Measurements from ENCODE around the gene DENND1A.
"Not testable (repeated sequence)": the region's sequence is repeated elsewhere in the genome, so short reads cannot be mapped to it uniquely, and the experiment has no call there.

Gene DENND1A

DNA sequence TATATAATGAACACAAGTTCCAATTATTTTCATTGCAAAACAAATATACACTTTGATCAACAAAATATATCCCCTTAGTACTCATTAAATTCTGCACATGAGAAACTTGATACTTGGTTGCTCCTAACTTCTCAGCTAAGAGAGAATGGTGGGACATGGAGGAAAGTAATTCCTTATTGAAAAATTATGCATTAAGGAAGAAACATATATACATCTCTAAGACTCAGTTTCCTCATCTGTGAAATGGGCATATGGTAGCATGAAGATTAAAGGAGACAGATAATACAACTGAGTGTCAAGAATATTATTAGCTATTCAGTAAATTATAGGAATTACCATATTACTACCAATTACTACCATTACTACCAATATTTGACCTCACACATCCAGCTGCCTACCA lies 488.2 kb downstream of the DENND1A start:
- no peak for DNase-seq

DNA sequence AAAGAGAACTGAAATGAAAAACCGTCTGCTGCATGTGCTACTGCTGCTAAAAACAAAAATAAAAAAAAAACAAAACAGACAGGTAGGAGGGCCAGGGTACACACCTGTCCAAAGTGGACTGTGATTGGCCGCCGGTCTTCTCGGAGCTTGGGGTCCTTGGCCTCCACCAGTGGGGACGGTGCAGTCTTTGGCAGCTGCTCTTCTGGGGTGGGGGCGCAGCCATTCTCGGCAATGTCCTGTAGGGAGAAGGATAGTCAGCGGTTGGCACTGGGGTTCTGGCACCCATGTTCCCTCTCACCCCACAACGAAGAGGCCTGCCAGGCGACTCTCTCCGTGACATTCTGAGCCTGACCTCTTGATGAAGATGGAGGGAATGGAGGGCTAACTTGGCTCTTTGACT lies 489.7 kb downstream of the DENND1A start:
- no peak for DNase-seq

DNA sequence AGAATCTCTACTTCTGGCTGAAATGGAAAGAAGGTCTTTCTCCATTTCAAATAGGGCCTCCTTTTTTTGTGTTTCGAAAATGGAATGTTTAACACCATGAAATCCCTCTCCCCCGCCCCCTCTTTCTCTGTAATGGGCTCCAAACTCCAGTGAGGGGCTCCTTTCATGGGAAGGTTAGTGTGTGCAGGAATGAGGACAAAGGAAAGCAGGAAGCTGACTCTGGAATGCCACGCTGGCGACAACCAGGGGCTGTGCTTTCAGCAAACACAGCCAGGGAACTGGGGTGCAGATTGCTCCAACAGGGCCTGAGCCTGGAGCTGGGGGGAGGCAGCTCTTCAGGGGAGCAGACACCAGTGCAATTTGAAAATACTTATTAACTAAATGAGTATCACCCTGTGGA lies 491.1 kb downstream of the DENND1A start:
- DNase-seq = no peak

- no peak for DNase-seq
These were observed 491.6 kb downstream of the DENND1A start for GRCh38 chr9:123438321-123438720.

DNA sequence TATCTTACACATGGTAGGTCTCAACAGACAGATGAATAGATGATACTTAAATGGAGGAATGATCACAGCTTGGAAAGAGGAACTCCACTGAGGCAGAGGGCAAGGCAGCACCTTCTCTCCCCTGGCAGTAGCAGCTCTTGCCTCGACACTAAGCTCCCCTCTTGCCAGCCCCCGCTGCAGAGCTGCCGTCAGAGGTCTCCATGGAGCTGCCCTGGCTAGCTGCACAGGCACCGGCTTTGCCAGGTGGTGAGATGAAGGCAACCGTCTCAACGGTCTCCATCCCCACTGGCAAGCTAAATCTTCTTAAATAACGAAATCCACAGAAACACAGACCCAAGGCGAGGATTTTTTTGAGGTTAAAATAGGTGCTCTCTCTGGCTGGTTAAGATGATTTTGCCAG lies 492.7 kb downstream of the DENND1A start:
- no peak for DNase-seq

- DNase-seq = no peak
These were observed 494.5 kb downstream of the DENND1A start for GRCh38 chr9:123435471-123435870.

- no peak for DNase-seq
These were observed 495.2 kb downstream of the DENND1A start for GRCh38 chr9:123434619-123435240.

- DNase-seq = no peak
These were observed 497.3 kb downstream of the DENND1A start for GRCh38 chr9:123432331-123433236.

DNA sequence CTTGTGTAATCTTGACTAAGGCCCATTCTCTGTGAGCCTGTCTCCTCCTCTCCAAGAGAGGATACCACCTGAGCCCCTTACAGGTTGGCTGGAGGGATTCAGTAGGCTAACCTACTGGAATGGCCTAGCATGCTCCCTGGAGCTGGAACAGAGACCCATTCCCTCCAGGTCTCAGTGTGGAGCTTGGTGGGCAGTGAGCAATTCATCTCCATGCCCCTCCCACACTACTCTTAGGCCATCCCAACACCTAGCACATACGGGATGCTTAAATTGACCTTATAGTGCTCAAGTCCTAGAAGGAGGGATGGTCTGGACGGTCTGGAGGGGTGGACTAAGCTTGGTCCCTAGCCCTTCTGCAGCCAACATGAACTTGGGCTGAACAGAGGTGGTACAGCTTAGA lies 498.3 kb downstream of the DENND1A start:
- DNase-seq = no peak

DNA sequence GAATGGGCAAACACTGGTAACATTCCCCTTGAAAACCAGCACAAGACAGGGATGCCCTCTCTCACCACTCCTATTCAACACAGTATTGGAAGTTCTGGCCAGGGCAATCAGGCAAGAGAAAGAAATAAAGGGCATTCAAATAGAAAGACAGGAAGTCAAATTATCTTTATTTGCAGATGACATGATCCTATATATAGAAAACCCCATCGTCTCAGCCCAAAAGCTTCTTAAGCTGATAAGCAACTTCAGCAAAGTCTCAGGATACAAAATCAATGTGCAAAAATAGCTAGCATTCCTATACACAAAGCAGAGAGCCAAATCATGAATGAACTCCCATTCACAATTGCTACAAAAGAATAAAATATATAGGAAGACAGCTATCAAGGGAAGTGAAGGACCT lies 501.5 kb downstream of the DENND1A start:
- DNase-seq = not testable (repeated sequence)

GRCh38 chr9:123426406-123426805 lies 503.5 kb downstream of the DENND1A start:
- DNase-seq = no peak

DNA sequence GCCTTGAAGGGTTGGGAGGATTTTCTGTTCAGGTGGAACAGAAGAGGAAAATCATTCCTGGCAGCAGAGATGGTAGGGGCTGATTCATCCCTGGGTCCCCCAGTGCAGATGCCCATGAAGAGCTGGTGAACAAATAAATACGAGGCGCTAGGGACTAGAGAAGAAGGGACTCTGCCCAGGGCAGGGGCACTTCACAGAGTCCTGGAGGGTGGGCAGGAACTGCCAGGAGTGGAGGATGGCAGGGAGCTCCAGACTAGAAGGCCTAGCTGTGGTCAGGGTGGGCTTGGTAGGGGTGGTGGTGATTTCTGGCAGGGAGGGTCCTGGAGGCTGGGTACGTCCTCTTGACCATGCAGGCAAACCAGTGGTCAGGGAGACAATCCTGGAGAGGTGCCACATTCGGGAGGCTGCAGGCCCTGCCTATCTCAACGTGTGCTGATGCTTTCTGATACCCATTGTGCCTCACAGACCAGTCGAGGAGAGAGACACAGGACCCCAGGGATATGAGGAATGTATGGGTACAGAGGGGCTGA lies 504.0 kb downstream of the DENND1A start:
- no peak for DNase-seq

DNA sequence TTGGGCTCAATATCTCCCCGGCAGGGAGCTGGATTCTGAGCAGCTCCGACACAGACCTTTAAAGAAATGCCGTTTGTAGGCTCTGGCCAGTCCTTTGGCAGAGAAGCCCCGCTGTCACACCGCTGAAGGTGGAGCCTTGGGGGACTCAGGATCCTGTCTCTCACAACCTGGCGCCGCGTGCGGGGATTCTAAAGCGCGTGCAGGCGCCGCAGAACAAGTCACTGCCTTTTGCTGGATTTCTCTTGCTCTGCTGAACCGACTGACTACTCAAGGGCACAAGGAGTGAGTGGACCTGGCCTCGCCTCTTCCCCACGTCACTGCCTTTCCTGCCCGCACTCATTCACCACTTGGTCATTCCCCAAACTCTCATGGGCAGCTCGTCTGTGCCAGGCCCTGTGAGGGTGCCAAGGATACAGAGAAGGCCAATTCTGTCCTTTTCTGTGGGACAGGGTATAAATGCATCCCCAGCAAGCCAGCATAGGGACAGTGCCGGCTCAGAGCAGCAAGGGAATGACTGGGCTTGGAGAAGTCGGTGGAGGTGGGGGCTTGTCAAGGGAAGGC lies 504.6 kb downstream of the DENND1A start:
- DNase-seq = no peak

DNA sequence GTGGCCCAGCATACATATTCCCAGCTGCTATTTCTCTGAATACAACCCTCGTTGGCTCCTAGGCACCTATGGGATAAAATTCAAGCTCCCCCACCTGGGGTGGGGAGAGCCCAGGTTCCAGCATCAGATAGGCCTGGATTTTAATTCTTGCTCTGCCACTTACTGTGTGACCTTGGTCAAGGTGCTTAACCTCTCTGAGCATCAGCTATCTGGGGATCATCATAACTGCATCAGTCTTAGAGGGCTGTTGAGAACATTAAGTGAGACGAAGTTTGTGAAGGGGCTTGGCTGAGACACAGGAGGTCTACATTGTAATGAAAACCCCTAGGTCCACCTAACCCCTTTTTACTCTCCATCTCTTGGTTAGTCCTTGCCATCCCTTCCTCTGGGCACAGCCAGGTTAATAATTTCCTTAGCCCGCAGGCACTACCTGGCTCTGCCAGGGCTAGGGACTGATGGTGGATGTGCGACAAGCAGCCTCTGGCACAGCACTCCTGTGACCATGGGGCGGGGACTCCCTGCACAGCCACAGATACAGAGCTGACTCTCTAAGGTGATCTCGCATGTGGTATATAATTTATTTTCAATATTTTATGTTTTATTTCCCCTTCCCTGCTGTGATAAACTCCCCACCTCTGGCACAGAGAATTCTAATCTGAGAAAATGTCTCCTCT lies 505.2 kb downstream of the DENND1A start:
- no peak for DNase-seq

GRCh38 chr9:123424131-123424530 lies 505.8 kb downstream of the DENND1A start:
- DNase-seq = no peak

- no peak for DNase-seq
These were observed 506.6 kb downstream of the DENND1A start for GRCh38 chr9:123423311-123423640.

DNA sequence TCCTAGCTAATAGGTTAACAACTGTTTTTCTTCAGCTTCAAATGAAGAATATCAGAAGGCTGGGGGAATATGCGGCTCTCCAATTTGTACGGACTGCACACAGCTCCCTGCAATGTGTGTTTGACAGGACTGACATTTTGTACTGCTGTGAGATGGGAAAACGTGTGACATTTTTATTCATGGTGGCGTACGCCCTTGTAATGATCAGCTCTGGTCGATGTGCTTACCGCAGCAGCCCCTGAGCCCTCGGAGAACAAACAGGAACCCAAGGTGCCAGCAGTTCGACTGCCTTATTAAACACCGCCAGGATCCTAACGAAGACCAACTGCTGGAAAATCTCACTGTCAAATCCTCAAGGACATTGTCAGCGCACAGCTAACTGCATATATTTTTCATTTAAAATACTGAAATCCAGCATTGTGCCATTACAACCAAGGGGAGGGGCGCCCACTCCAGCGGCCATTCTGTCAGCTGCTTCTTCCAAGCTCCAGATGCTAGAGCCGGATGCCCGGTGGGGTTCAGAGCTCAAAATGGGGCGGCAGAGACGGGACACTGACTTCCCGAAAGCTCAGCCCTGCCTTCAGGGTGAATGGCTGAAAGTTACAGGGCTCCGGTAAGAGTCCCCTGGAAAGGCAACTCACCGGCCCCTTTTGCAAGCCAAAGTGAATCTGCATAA lies 507.2 kb downstream of the DENND1A start:
- no peak for DNase-seq

DNA sequence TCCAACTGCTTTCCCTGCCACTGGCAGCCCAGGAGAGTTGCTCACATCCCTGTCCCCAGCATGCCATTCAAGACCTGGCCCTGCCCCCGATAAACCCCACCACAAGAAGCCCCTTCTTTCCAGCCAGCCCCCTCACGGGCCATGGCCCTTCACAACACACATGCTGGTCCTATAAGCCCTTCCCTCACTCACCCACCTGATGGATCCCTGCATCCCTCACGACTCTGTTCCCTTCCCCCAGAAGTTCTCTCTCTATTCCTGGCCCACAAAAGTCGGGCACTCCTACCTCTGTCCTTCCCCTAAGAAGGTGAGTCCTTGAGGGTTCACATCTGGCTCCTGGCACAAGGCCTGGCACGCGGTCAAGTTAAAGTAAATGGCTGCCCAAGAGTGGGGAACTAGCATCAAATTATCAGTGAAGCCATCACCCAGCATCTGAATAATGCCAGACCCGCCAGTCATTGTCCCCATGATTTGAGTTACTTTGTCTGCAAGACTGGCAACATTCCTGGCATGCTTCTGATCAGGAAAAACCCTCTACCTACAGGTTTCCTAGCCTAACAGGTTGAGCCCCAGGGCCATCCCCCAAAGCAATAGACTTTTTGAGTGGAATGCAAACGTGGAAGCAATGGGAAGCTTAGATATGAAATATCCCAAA lies 508.0 kb downstream of the DENND1A start:
- no peak for DNase-seq

- DNase-seq = no peak
These were observed 508.7 kb downstream of the DENND1A start for GRCh38 chr9:123421186-123421585.

GRCh38 chr9:123420592-123421111 lies 509.3 kb downstream of the DENND1A start:
- DNase-seq = no peak

DNA sequence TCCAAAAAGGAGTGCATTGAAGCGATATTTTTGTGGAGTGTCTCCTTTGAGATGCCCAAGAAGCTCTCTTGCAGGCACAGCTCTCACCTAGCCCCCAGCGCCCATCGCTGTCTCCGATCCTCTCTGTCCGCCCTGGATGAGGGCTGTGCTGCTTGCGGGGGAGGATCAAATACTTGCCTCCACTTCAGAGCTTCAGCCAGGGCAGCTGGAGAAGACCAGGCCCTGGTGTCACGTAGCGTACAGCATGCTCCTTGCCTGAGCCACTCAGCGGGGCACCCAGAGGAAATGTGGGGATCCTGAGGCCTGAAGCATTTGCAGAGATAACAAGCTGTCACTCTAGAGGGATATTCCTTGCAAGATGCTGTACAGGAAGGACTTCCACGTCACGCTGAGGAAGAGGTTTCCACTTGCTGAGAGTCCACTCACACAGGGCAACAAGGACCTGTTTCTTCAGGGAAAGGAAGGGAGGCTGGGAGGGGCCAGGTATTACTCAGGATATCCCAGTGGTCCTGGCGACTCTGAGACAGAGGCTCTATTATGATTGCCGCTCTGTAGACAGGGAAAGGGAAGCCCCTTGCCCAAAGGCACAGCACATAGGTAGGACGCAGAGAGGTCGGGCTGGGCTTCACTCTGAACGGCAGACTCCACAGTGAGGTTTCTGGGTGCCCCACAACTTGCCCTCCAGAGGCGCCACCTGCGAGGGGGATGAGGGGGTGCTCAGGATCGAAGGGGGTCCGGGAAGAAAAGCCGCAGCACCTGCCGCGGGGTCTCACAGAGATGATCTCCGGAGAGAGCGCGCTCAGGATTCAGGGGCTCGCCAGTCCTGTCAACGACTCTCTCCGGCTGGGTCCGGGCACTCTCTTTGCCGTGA lies 510.0 kb downstream of the DENND1A start:
- DNase-seq = no peak
